ENCODE data around the gene TREML4.

The TREML4 gene

GRCh38 chr6:41286544-41287346, 58.6 kb downstream of the TREML4 start, which contains the start of gene TREM1:
Gene TREM1, minus strand, starts transcription at chr6:41286682. Its CDS starts 27 bp downstream, at chr6:41286655.
- no peak for DNase-seq (ENCODE audit: low spot score)

- DNase-seq (ENCODE audit: low spot score) = no peak
Measured at GRCh38 chr6:41288030-41288753, 60.0 kb downstream of the TREML4 start.
